ACC112 (cell line): ENCODE data around the gene PPP1R14C.

Experiments used
- H2AFZ ChIP-seq: fragments of 200-600 bp; sonication (generic); one replicate; pipeline ENCODE4 v1.6.0; 2017; ENCODE audit warnings: antibody characterized with exemption, low read length; ENCODE audit not compliant: unreplicated experiment
- H3K27ac ChIP-seq: fragments of 200-600 bp; sonication (generic); 2 replicates; pipeline ENCODE4 v1.5.1; 2014; ENCODE audit warnings: low read depth, mild to moderate bottlenecking, antibody characterized with exemption, low read length, moderate library complexity
- H3K27me3 ChIP-seq: fragments of 200-600 bp; sonication (generic); 2 replicates; pipeline ENCODE4 v1.6.1; 2014; ENCODE audit warnings: mild to moderate bottlenecking, antibody characterized with exemption, low read length, moderate library complexity, mixed read lengths; ENCODE audit not compliant: insufficient read depth
- H3K36me3 ChIP-seq: fragments of 200-600 bp; sonication (generic); 2 replicates; pipeline ENCODE4 v1.6.1; 2016; ENCODE audit warnings: mild to moderate bottlenecking, antibody characterized with exemption, low read length, moderate library complexity, mixed read lengths; ENCODE audit not compliant: insufficient read depth
- H3K4me1 ChIP-seq: fragments of 200-600 bp; sonication (generic); one replicate; pipeline ENCODE4 v1.6.1; 2016; ENCODE audit warnings: low read length, mixed read lengths; ENCODE audit not compliant: insufficient read depth, unreplicated experiment, control insufficient read depth
- H3K4me3 ChIP-seq: fragments of 200-600 bp; sonication (generic); 2 replicates; pipeline ENCODE4 v1.5.1; 2014; ENCODE audit warnings: mild to moderate bottlenecking, low read depth, low read length
- H3K79me2 ChIP-seq: fragments of 200-600 bp; sonication (generic); one replicate; pipeline ENCODE4 v1.6.0; 2016; ENCODE audit warnings: low read length; ENCODE audit not compliant: control insufficient read depth, unreplicated experiment, insufficient read depth

Gene PPP1R14C

DNA sequence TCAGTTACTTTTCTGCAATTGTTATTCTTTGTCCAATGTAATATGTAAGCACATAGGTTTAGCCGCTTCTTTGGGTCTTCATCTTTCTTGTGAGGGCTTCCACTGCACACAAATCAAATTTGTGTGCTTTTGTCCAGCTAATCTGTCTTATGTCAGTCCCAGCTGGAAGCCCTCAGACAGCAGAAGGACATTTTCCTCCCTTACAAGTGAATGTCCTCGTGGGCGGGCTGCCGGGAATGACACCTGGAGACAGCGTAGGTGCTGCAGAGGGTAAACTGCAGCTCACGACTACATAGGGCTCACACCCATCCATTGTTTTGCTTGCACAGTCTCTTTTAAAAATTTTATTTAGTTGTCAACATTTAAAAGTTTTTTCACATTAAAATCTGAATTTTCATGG, 24.6 kb upstream of the PPP1R14C start:
- Histone ChIP-seq H3K4me1 (no peaks in the 10 kb centered on the region), H3K4me3 (no peak overlapping the region), H3K27ac (no peak overlapping the region), H3K36me3 (no peaks in the 10 kb centered on the region), H3K79me2 (no peaks in the 10 kb centered on the region), H2AFZ (no peak overlapping the region), H3K27me3 (0 out of 2 replicates have a peak, but pooled peaks cover 2% of the 10 kb centered on the region)

DNA sequence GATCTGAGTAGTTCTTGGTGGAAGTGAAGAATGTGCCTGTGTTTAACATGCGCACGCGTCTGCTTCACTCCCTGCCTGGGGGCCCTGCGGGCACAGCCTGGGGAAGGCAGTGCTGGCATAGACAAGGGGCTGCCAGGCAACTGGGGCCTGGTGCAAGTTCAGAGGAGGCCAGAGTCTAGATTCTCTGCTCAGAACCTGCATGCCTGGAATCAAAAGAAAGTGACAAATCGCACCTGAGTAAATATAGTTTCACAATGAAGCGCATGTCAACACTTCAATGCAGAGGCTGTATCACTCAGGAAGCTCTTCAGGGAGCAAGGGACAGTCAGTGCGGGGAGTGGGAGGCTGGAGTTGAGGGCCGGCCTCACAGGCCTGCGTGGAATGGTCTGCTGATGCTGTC, 24.2 kb upstream of the PPP1R14C start:
- no peaks in the 10 kb centered on the region for H3K4me1 ChIP-seq
- 0 out of 2 replicates have a peak, but pooled peaks cover 2% of the 10 kb centered on the region for H3K27me3 ChIP-seq
- no peaks in the 10 kb centered on the region for H3K36me3 ChIP-seq
- no peaks in the 10 kb centered on the region for H3K79me2 ChIP-seq
- no peak overlapping the region for H3K4me3 ChIP-seq
- no peak overlapping the region for H2AFZ ChIP-seq
- H3K27ac ChIP-seq, result no peak overlapping the region

DNA sequence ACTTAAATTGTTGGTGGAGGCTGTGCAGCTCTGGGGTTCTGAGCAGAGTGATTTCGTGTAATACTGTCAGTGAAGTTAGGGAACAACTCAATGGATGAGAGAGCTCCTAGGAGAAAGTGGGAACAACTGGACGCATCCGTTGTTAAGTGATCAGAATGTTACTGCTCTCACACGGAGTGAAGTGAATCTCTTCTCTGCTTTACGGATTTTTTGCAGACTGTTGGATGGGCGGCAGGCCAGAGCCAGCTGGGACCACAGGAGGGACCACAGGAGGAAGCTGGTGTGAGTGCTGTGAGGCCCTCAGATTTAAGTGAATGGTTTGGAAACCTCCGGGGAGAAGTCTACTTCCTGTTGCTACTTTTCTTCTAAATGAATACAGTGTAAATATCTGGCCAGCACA, 23.7 kb upstream of the PPP1R14C start:
- Histone ChIP-seq H3K36me3 (no peaks in the 10 kb centered on the region), H3K79me2 (no peaks in the 10 kb centered on the region), H3K4me3 (no peak overlapping the region), H3K27ac (no peak overlapping the region), H3K4me1 (no peaks in the 10 kb centered on the region), H2AFZ (no peak overlapping the region), H3K27me3 (peaks cover 4% of the 10 kb centered on the region; the same call in 1 of the 2 replicates)

- H3K4me3 ChIP-seq, result no peak overlapping the region
- H3K79me2 ChIP-seq, result no peaks in the 10 kb centered on the region
- no peaks in the 10 kb centered on the region for H3K4me1 ChIP-seq
- no peaks in the 10 kb centered on the region for H3K36me3 ChIP-seq
- H2AFZ ChIP-seq, result no peak overlapping the region
- no peak overlapping the region for H3K27ac ChIP-seq
- peaks cover 25% of the 10 kb centered on the region for H3K27me3 ChIP-seq
Measured at GRCh38 chr6:150123645-150124044, 19.2 kb upstream of the PPP1R14C start.

GRCh38 chr6:150124235-150124634, 18.6 kb upstream of the PPP1R14C start:
- H3K36me3 ChIP-seq, result no peaks in the 10 kb centered on the region
- H2AFZ ChIP-seq, result no peak overlapping the region
- H3K79me2 ChIP-seq, result no peaks in the 10 kb centered on the region
- H3K4me1 ChIP-seq, result no peaks in the 10 kb centered on the region
- H3K27me3 ChIP-seq, result peaks cover 28% of the 10 kb centered on the region
- H3K27ac ChIP-seq, result no peak overlapping the region
- no peak overlapping the region for H3K4me3 ChIP-seq

- H3K27ac ChIP-seq, result no peak overlapping the region
- H3K36me3 ChIP-seq, result no peaks in the 10 kb centered on the region
- H2AFZ ChIP-seq, result no peak overlapping the region
- H3K4me1 ChIP-seq, result no peaks in the 10 kb centered on the region
- H3K79me2 ChIP-seq, result no peaks in the 10 kb centered on the region
- no peak overlapping the region for H3K4me3 ChIP-seq
- peaks cover 28% of the 10 kb centered on the region for H3K27me3 ChIP-seq
Measured at GRCh38 chr6:150126641-150127291, 16.1 kb upstream of the PPP1R14C start.

DNA sequence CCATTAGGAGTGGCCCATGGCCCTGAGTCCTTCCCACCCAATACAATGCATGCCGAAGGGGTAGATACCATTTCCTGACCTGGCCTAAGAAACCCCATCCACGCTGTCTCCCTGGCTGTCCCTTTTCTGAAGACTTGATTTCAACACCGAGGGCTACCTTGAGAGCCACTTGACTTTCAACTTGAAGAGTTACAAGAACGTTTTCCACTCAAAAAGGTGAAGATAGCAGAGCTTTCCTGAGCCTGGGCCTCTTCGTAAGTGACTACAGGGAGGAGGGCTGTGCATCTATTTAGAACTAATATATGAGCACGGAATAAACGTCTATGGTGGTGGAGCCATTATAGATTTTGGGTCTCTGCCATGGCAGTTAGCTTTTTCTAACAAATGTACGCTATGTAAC, 14.4 kb upstream of the PPP1R14C start:
- Histone ChIP-seq H3K4me1 (no peaks in the 10 kb centered on the region), H3K27me3 (peaks cover 25% of the 10 kb centered on the region), H3K36me3 (no peaks in the 10 kb centered on the region), H3K79me2 (no peaks in the 10 kb centered on the region), H2AFZ (no peak overlapping the region), H3K27ac (no peak overlapping the region), H3K4me3 (no peak overlapping the region)

- Histone ChIP-seq H3K4me3 (no peak overlapping the region), H3K27me3 (peaks cover 16% of the 10 kb centered on the region), H3K27ac (no peak overlapping the region), H3K36me3 (no peaks in the 10 kb centered on the region), H3K79me2 (no peaks in the 10 kb centered on the region), H2AFZ (no peak overlapping the region), H3K4me1 (no peaks in the 10 kb centered on the region)
Measured at GRCh38 chr6:150129616-150130505, 13.0 kb upstream of the PPP1R14C start.

GRCh38 chr6:150133686-150134085, 9.2 kb upstream of the PPP1R14C start:
- H3K36me3 ChIP-seq, result no peaks in the 10 kb centered on the region

DNA sequence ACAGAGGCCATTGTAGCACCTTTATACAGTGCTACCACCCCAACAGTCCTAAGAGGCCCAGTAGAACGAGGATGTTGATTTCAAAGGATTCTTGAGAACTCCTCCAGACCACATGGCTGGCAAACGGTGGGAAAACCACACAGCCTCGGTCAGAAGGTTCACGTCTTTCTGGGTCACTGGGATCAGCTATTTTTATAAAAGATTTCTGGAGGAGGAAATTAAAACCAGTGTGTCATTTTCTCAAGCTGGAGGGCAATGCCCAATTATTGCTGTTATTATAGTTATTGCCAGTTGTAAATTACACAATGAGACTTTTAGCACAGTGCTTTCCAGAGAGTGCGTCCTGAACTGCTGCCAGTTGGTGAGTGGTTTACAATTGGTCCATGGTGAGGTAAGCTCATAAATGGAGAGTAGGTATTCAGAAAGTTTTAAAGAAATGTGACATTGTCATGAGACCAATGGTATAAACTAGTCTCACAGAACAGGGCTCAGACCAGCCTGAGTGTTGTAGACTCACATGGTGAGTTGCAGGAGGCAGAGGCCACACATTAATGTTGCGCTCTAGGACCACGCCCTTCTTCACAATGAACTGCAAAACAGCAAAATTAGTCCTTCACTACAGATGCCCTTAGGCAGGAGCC, 8.4 kb upstream of the PPP1R14C start:
- Histone ChIP-seq H3K36me3 (no peaks in the 10 kb centered on the region), H3K79me2 (no peaks in the 10 kb centered on the region), H3K27ac (no peak overlapping the region), H2AFZ (no peak overlapping the region), H3K4me1 (no peaks in the 10 kb centered on the region), H3K27me3 (peaks cover 13% of the 10 kb centered on the region), H3K4me3 (no peak overlapping the region)

More at GRCh38 chr6:150133686-150134085, 9.2 kb upstream of the PPP1R14C start:
- H3K27me3 ChIP-seq, result peaks cover 8% of the 10 kb centered on the region
- no peak overlapping the region for H3K4me3 ChIP-seq
- H3K4me1 ChIP-seq, result no peaks in the 10 kb centered on the region
- no peak overlapping the region for H2AFZ ChIP-seq
- no peaks in the 10 kb centered on the region for H3K79me2 ChIP-seq
- H3K27ac ChIP-seq, result no peak overlapping the region
